Endothelial cell of umbilical vein (primary cell): ENCODE data around the gene VSTM4. TPM values are rescaled to one million over a fixed set of nuclear protein-coding genes. Genes with fewer than 3 reads are reported as not detected.

Experiments
- BruUV-seq: library from RNA; stranded (reverse); fragments of 400-500 nt; replicated peaks from 2 replicates; lab custom pipeline; 2021; lab: Mats Ljungman, UMichigan
- CTCF ChIA-PET: fragments of 300-600, 350-600 bp; sonication (Branson Sonifier 250); formaldehyde crosslinking; loops from one replicate; lab custom pipeline; 2021; ENCODE audit warnings: antibody characterized with exemption, inconsistent platforms; lab: Charles Lee
- POLR2A ChIA-PET: fragments of 300-600, 350-600 bp; sonication (Branson Sonifier 250); formaldehyde crosslinking; loops from one replicate; lab custom pipeline; 2021; ENCODE audit warnings: antibody characterized with exemption, inconsistent platforms; lab: Charles Lee
- DNase-seq: peaks from one replicate; pipeline ENCODE4 v3.0.0-alpha.2; 2011; ENCODE audit warnings: low read depth, low spot score
- FAIRE-seq: peaks from 2 replicates; lab custom pipeline; 2011; peaks lifted over from hg19 to GRCh38; lab: Jason Lieb, UNC
- H2AFZ ChIP-seq: 2 replicates; pipeline ENCODE4 v1.6.0; 2012; ENCODE audit warnings: low read depth, low read length, control low read depth, inconsistent platforms
- H3K27ac ChIP-seq: 2 replicates; pipeline ENCODE4 v1.5.1; 2011; ENCODE audit warnings: low read depth, mild to moderate bottlenecking, control low read depth, low read length, moderate library complexity; ENCODE audit not compliant: insufficient read depth
- H3K27me3 ChIP-seq, 2 experiments: 2 replicates each; pipeline versions ENCODE4 v1.6.0 to v1.6.1; 2011; ENCODE audit warnings: low read length in 2 of 2, mixed read lengths in 1 of 2; ENCODE audit not compliant: control insufficient read depth in 2 of 2, insufficient read depth in 2 of 2
- H3K36me3 ChIP-seq, 2 experiments: 2 replicates in 1 of 2; 3 replicates in 1 of 2; pipeline ENCODE4 v1.5.1; 2011; ENCODE audit warnings: low read length in 2 of 2, mild to moderate bottlenecking in 1 of 2, moderate library complexity in 1 of 2; ENCODE audit not compliant: control insufficient read depth in 2 of 2, insufficient read depth in 2 of 2; ENCODE audit errors: extremely low read depth in 1 of 2
- H3K4me1 ChIP-seq: 3 replicates; pipeline ENCODE4 v1.5.1; 2011; ENCODE audit warnings: mild to moderate bottlenecking, low read length; ENCODE audit not compliant: control insufficient read depth, insufficient read depth; ENCODE audit errors: extremely low read depth
- H3K4me2 ChIP-seq: 2 replicates; pipeline ENCODE4 v1.6.1; 2011; ENCODE audit warnings: low read length, control low read depth, mixed read lengths; ENCODE audit not compliant: insufficient read depth
- H3K4me3 ChIP-seq, 3 experiments: fragments of 200-600 bp in 1 of 3; sonication (generic), shearing (Covaris generic) in 1 of 3; replicated peaks in 1 of 3; 2 replicates each; pipeline ENCODE4 v1.5.1; 2011 to 2016; ENCODE audit warnings: control low read depth in 3 of 3, low read length in 3 of 3, mild to moderate bottlenecking in 2 of 3, inconsistent platforms in 1 of 3, low read depth in 1 of 3, moderate library complexity in 1 of 3; ENCODE audit not compliant: insufficient read depth in 1 of 3
- H3K79me2 ChIP-seq: 2 replicates; pipeline ENCODE4 v1.6.0; 2012; ENCODE audit warnings: low read length, inconsistent platforms; ENCODE audit not compliant: control insufficient read depth, insufficient read depth
- H3K9ac ChIP-seq: replicated peaks from 2 replicates; pipeline ENCODE3; 2011; ENCODE audit warnings: low read length, control low read depth; ENCODE audit not compliant: insufficient read depth; ENCODE audit errors: extremely low read depth
- H3K9me1 ChIP-seq: replicated peaks from 3 replicates; pipeline ENCODE4 v1.6.0; 2011; ENCODE audit warnings: mild to moderate bottlenecking, low read length; ENCODE audit not compliant: control insufficient read depth, insufficient read depth; ENCODE audit errors: extremely low read depth
- H3K9me3 ChIP-seq: replicated peaks from 2 replicates; pipeline ENCODE4 v1.5.1; 2012; ENCODE audit warnings: low read length, inconsistent platforms; ENCODE audit not compliant: control insufficient read depth, insufficient read depth
- H4K20me1 ChIP-seq: replicated peaks from 2 replicates; pipeline ENCODE3; 2011; ENCODE audit warnings: mild to moderate bottlenecking, low read length; ENCODE audit not compliant: control insufficient read depth, insufficient read depth; ENCODE audit errors: extremely low read depth
- CTCF ChIP-seq, 2 donors: IDR thresholded peaks; 1 replicate in 1 of 2; 2 replicates in 1 of 2; pipeline ENCODE4 v1.5.1; 2011; ENCODE audit warnings: low read length in 2 of 2, mild to moderate bottlenecking in 2 of 2, moderate library complexity in 2 of 2, control low read depth in 1 of 2, inconsistent platforms in 1 of 2, low read depth in 1 of 2; ENCODE audit not compliant: insufficient read depth in 1 of 2; ENCODE audit errors: extremely low read depth in 1 of 2
- EZH2 ChIP-seq: IDR thresholded peaks from 2 replicates; pipeline ENCODE4 v1.6.1; 2012; ENCODE audit warnings: borderline replicate concordance, low read depth, mild to moderate bottlenecking, moderate library complexity, low read length, inconsistent platforms; ENCODE audit not compliant: severe bottlenecking
- FOS ChIP-seq: IDR thresholded peaks from 2 replicates; pipeline ENCODE4 v1.6.1; 2011; ENCODE audit warnings: mild to moderate bottlenecking, low read length, moderate library complexity, borderline replicate concordance; ENCODE audit not compliant: insufficient read depth
- GATA2 ChIP-seq: IDR thresholded peaks from 2 replicates; pipeline ENCODE4 v1.7.0; 2011; ENCODE audit warnings: low read depth, mild to moderate bottlenecking, moderate library complexity, mixed read lengths, low read length; ENCODE audit not compliant: insufficient read length, insufficient read depth
- JUN ChIP-seq: IDR thresholded peaks from 2 replicates; pipeline ENCODE4 v1.6.1; 2011; ENCODE audit warnings: borderline replicate concordance, low read depth; ENCODE audit not compliant: insufficient read length, insufficient read depth
- MYC ChIP-seq: IDR thresholded peaks from one replicate; pipeline ENCODE4 v1.6.1; 2011; ENCODE audit warnings: mild to moderate bottlenecking, low read depth, low read length
- POLR2A ChIP-seq: IDR thresholded peaks from 2 replicates; pipeline ENCODE4 v1.6.1; 2012; ENCODE audit warnings: low read depth, mild to moderate bottlenecking, control low read depth, low read length
- POLR2AphosphoS5 ChIP-seq: IDR thresholded peaks from 2 replicates; pipeline ENCODE4 v1.6.1; 2012; ENCODE audit warnings: low read depth, mild to moderate bottlenecking, control low read depth, low read length, moderate library complexity; ENCODE audit not compliant: insufficient read depth
- dilution Hi-C: fragments of 300-500 bp; cut with MboI; formaldehyde crosslinking; loops from one replicate; pipeline ENCODE4 v1.15.0; 2019; ENCODE audit warnings: low sequenced_read_pairs; ENCODE audit not compliant: extremely low pct_ligation_motif_present
- intact Hi-C: fragments of 100-400 bp; cut with micrococcal nuclease; formaldehyde crosslinking; loops from one replicate; pipeline ENCODE4 v1.10.0; 2022
- polyA plus RNA-seq, 4 experiments: library from polyadenylated mRNA; depleted of rRNA in 3 of 4; stranded (reverse) in 3 of 4; unstranded in 1 of 4; fragments of >200 nt; gene quantifications; 2 replicates each; pipeline versions ENCODE4 v1.2.1 to v1.2.3, GENCODE V29; 2011 to 2012; ENCODE audit warnings: missing spikeins in 1 of 4
- total RNA-seq: library from RNA; stranded (reverse); gene quantifications from 2 replicates; pipeline ENCODE4 v1.2.3, GENCODE V29; 2021
- TF ChIP-seq, protein P1 (sequence below): IDR thresholded peaks from 2 replicates; pipeline ENCODE4 v1.6.1; 2011; ENCODE audit not compliant: insufficient read depth, insufficient read length

The VSTM4 gene
- total and polyA plus RNA-seq, 2 donors (not counting 3 experiments of a cell fraction or from before 2014, with no cell fraction given): 0.07 TPM

GRCh38 chr10:49079499-49079898 lies 35.8 kb downstream of the VSTM4 start:
- dilution Hi-C loops (no loop called here), intact Hi-C loops (no loop called here)
- Histone ChIP-seq H4K20me1 (no peaks in the 10 kb centered on the region), H3K36me3 (no peaks in the 10 kb centered on the region), H3K27ac (no peak overlapping the region), H3K27me3 (peaks cover 0 to 5% of the 10 kb centered on the region in 2 experiments), H3K4me2 (no peak overlapping the region), H3K4me3 (no peak overlapping the region), H3K9me3 (no peaks in the 10 kb centered on the region), H3K79me2 (no peaks in the 10 kb centered on the region), H3K9ac (no peak overlapping the region), H3K4me1 (no peaks in the 10 kb centered on the region), H2AFZ (no peak overlapping the region), H3K9me1 (no peaks in the 10 kb centered on the region)
- no TSS peak for BruUV-seq
- TF ChIP-seq POLR2AphosphoS5 (no peak), MYC (no peak), CTCF (IDR thresholded peaks at IDR 0.05; ENCODE audit: extremely low read depth in 1 of 2, insufficient read depth in 1 of 2, low read depth in 1 of 2, low read length in 2 of 2) (no peak), FOS (no peak), GATA2 (no peak), POLR2A (no peak), EZH2 (no peak), JUN (no peak)
- TF ChIP-seq, protein P1, sequence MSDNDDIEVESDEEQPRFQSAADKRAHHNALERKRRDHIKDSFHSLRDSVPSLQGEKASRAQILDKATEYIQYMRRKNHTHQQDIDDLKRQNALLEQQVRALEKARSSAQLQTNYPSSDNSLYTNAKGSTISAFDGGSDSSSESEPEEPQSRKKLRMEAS: no peak
- CTCF ChIA-PET: no interaction called here
- FAIRE-seq (no peak), DNase-seq (no peak)
- POLR2A ChIA-PET: no interaction called here
